H1 (cell line): ENCODE results near the gene OSBPL3. TPM values are rescaled to one million over a fixed set of nuclear protein-coding genes. Genes with fewer than 3 reads are reported as not detected.

Experiments used
- polyA plus RNA-seq, 7 experiments: library from polyadenylated mRNA; depleted of rRNA in 3 of 7; stranded (reverse) in 5 of 7; unstranded in 2 of 7; fragments of >200 nt in 5 of 7; fragments of 200-250 nt in 2 of 7; gene quantifications; 1 replicate in 5 of 7; 2 replicates in 1 of 7; 4 replicates in 1 of 7; pipeline versions ENCODE4 v1.2.1 to v1.2.3, GENCODE V29; 2011 to 2013; ENCODE audit warnings: missing spikeins in 2 of 7, mixed read lengths in 2 of 7
- total RNA-seq: library from RNA; stranded (reverse); fragmentation: NEBNext Ultra II Directional; extraction: Animal tissue kit (Norgen Biotek cat#: 25700); gene quantifications from 2 replicates; pipeline ENCODE4 v1.2.1, GENCODE V29; 2021
- TF ChIP-seq, protein P1 (sequence below): IDR thresholded peaks from 2 replicates; pipeline ENCODE4 v1.6.1; 2011; ENCODE audit warnings: low read length, improper control_type of control experiment

Gene OSBPL3
- total and polyA plus RNA-seq, 2 of the 8 experiments (the other 6 are each of a cell fraction or from before 2014, with no cell fraction given) = 2.8 to 13.9 TPM

DNA sequence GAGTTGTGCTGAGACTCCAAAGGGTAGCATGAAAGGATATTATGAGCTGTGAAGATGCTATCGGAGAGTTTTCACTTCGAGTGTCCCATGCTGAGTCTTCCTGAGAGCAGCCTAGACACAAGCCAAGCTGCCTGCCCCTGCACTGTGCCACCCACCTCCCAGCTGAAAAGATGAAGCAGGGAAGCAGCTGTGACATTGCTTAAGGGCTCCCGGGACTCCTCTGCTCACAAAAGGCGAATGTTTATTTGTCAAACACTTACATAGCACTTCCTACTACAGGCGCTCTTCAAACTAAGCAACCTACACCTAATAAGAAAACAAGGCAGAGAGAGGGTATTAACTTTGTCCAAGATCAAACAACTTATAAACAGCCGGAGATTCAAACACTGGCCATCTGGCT, 95.6 kb downstream of the OSBPL3 start (continued):
- TF ChIP-seq, protein P1, sequence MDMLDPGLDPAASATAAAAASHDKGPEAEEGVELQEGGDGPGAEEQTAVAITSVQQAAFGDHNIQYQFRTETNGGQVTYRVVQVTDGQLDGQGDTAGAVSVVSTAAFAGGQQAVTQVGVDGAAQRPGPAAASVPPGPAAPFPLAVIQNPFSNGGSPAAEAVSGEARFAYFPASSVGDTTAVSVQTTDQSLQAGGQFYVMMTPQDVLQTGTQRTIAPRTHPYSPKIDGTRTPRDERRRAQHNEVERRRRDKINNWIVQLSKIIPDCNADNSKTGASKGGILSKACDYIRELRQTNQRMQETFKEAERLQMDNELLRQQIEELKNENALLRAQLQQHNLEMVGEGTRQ = no peak
